G401 (cell line): Measurements from ENCODE around the gene UBE4B. TPM values are rescaled to one million over a fixed set of nuclear protein-coding genes. Genes with fewer than 3 reads are reported as not detected.
"Not testable (repeated sequence)": the region's sequence is repeated elsewhere in the genome, so short reads cannot be mapped to it uniquely, and the experiment has no call there.

Experiments
- DNase-seq: peaks from one replicate; pipeline ENCODE4 v3.0.0-alpha.2; 2015; ENCODE audit warnings: low spot score
- in situ Hi-C: cut with HindIII; loops from 2 replicates; pipeline ENCODE4 v1.10.0; 2016; ENCODE audit warnings: low sequenced_read_pairs, mixed read lengths
- total RNA-seq: library from RNA; depleted of rRNA; stranded (reverse); fragments of >200 nt; shearing (Covaris generic); gene quantifications from 2 replicates; pipeline ENCODE4 v1.2.3, GENCODE V29; 2014; rRNA removed

Gene UBE4B
- total RNA-seq, 1 experiment from 2014 or later: 101 TPM

DNA sequence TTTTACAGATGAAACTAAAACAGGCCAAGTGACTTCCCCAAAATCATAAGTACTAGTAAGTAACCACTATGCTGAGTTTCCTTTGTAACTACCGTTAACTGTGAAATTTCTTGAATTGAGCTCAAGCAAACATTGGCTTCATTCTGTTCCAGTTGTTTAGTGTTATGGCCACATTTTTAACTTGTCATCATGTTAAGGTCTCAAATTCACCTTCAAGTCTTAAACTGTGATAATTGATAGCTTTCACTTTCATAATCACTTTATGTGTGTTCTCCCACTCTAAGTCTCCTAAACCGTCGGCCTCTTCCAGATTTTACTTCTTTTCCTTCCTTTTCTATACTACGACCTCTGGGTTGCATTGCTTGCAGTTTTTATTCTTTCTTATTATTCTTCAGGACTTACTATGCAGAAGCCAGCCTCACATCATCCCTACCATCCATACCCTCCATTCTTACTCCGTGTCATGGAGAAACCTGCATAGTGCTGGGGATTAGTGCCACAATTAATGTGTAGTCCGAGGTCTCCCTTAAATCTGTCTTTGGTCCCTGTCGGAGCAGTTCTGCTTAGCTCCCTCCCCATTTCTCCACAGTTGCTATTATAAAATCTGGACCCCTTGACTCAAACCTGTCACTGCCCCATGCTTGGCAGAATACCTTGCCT, 183.5 kb downstream of the UBE4B start:
- DNase-seq: no peak
- in situ Hi-C loops: no loop called here

DNA sequence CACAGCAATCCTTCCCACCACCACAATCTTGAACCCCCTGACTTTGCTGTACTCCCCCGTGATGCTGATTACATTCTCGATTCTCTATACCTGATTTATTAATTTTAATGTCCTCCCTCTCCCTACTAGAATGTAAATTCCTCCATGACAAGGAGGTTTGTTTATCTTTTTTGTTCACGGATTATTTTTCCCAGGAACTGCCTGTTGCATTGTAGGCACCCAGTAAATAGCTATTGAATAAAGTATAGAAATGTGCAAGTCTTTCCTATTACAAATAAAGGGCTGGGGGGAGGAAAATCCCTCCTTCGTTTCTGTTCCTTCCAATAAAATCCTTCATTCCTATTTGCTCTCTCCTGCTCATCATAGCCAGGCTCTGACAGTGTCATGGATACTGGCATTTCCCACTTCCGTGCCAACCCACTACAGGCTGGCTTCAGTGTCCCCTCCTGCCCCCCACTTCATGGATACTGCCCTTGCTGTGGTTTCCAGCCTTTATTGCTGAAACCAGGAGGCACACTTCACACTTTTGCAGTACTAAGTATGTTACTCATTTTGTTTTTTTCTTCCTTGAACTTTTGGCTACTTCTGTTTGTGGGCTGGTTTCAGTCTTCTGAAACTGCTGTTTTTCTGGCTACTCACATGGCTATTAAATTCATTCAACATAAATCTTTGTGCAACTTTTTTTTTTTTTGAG, 185.1 kb downstream of the UBE4B start:
- in situ Hi-C loops: no loop called here
- DNase-seq: no peak

DNA sequence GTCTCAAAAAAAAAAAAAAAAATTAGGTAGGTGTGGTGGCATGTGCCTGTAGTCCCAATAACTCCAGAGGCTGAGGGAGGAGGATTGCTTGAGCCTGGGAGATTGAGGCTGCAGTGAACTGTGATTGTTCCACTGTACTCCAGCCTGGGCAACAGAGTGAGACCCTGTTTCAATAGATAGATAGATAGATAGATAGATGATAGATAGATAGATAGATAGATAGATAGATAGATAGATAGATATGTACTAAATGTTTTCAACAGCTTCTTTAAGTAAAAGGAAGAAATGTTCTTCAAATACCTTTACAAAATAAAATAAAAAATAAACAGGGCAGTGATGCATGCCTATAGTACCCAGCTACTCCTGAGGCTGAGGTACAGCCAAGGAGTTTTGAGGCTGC, 187.4 kb downstream of the UBE4B start:
- DNase-seq: no peak
- in situ Hi-C loops: no loop called here

DNA sequence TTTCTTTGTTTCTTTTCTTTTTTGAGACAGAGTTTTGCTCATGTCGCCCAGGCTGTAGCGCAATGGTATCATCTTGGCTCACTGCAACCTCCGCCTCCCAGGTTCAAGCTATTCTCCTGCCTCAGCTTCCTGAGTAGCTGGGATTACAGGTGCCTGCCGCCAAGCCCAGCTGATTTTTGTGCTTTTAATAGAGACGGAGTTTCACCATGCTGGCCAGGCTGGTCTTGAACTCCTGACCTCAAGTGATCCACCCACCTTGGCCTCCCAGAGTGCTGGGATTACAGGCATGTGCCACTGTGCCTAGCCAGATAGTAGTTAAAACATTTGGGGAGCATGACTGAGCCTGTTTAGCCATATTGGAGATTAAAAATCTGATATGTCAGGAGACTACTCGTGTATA, 187.9 kb downstream of the UBE4B start:
- DNase-seq, in situ Hi-C loops: not testable (repeated sequence)

DNA sequence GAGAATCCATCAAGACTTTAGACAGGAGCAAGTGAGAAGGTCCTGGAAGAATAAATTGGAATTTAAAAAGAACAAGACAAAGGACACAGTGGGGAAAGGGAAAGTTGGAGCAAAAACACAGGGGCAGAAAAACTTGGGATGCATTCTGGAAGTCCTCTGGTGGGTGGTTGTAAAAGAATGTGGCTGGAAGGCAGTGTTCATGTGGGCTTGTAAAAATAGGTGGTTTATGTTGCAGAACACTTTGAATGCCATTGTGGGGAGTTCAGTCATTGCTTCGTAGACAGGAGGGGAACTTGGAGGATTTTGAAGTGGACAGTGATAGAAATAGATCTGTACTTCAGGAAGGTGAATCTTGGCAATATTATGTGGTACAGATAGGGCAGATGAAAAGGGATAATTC, 192.8 kb downstream of the UBE4B start:
- no peak for DNase-seq
- in situ Hi-C loops: no loop called here

DNA sequence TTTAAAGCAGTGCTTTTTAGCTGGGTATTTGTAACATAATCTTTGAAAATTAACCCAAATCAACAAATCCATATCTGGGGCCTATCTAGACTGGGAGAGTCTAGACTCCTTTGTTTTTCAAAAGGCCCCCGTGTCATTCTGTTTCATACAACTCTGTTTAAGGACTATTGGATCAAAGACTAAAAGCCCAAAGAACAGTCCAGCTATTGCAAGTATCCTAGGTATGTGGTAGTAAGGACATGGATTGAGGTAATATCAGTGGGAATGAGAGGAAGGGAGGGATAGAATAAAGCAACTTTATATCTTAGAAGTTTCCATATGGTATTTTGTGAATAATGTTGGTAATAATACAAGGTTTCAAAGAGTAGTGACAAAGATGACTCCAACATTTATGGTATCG, 195.8 kb downstream of the UBE4B start:
- no peak for DNase-seq
- in situ Hi-C loops: no loop called here

DNA sequence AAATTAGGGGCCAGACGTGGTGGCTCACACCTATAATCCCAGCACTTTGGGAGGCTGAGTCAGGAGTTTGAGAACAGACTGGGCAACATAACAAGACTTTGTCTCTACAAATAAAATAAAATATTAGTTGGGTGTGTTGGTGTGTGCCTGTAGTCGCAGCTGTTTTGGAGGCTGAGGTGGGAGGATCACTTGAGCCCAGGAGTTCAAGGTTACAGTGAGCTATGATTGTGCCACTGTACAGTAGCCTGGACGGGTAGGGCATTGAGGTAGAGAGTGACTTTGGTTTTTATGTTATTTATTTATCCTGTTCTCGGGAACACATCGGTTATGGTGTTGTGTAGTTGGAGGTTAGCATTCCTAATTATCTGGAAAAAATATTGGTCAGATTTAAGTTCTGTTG, 197.1 kb downstream of the UBE4B start:
- in situ Hi-C loops: no loop called here
- DNase-seq: no peak

Other genes with a start within 250 kb of the UBE4B start
- 136 and 175 TPM in 2 replicates for gene CLSTN1, start 209.0 kb upstream of the UBE4B start, total RNA-seq
- 346 and 526 TPM in 2 replicates for gene CTNNBIP1, start 122.7 kb upstream of the UBE4B start, total RNA-seq
- 33.3 and 45.7 TPM in 2 replicates for gene LZIC, start 89.6 kb upstream of the UBE4B start, total RNA-seq
- gene NMNAT1, start 89.5 kb upstream of the UBE4B start, total RNA-seq: 19.0 and 20.2 TPM in 2 replicates
- gene RBP7, start 35.7 kb upstream of the UBE4B start, total RNA-seq: 4.4 and 9.2 TPM in 2 replicates
- 11.8 and 19.9 TPM in 2 replicates for gene KIF1B, start 177.6 kb downstream of the UBE4B start, total RNA-seq